ENCODE measurements around the gene SHC1.
A peak's percentile ranks its signal among the peaks of the same experiment; 100 is the strongest.

The SHC1 gene

DNA sequence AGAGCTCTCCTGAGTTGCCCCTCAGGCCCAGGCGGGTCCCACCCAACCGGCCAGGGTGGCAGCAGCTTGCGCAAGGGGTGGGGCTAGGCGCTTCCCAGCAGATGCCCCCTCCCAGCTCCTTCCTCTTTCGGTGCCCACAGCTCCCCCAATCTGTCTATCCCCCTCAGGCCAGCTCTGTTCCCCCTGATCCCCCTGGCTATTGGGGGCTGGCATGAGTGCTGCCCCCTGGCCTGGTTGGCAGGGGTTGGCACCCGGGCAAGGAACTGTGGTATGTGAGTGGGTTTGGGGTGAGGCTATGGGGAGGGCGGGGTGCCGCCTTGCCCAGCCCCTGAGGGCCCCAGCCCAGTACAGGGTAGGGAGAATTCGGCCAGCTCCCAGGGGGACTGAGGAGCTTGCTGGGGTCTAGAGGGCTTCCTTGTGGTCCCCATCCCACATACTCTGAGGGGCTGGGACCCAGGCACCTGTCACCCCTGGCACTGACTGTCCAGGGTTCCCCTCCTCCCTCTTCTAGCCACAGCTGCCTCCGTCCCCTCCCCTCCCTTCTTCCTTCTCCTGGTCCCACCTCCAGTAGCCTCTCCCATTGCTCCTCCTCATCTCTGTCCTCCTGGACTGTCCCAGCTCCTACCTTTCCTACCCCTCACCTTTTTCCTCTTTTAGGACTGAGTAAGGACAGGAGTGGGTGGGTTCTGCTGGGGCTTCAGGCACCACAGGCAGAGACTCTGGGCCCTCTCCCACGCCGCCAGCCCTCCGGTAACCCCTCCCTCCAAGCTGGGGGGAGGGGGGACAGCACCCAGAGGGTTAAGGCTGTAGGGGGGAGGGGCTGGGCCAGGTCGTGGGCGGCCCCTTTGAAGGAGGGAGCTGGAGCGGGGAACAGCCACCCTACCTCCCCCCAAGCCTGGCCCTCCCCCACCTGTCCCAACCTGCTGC is 37.7 kb upstream of the SHC1 start:
- DNase-seq (ENCODE audit: low spot score) = no peak

DNA sequence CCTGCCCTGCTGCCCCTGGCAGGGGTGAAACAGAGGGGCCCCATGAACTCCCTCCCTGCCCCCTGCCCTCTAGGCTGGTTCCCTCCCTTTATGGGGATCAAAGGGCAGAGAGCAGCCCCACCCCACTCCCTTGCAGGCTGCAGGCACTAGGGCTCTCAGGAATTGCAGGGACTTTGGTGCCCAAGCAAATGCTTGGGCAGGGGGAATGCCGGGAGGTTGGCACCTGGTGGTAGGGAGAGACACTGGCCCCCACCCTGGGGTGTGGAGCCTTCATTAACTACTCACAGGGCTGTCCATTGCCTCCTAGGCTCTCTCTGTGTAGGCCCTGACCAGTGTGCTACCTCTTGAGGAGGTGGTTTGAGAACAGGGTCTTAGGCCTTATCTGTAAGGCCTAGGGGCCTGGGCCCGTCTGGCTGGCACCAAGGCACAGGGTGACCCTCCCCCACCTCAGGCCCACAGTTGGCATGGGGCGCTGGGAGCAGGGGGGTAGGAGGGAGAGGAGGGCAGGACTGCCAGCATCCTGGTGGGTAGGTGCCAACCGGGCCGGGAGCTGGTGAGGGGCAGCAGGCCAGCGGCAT is 36.8 kb upstream of the SHC1 start:
- DNase-seq (ENCODE audit: low spot score) = no peak

DNA sequence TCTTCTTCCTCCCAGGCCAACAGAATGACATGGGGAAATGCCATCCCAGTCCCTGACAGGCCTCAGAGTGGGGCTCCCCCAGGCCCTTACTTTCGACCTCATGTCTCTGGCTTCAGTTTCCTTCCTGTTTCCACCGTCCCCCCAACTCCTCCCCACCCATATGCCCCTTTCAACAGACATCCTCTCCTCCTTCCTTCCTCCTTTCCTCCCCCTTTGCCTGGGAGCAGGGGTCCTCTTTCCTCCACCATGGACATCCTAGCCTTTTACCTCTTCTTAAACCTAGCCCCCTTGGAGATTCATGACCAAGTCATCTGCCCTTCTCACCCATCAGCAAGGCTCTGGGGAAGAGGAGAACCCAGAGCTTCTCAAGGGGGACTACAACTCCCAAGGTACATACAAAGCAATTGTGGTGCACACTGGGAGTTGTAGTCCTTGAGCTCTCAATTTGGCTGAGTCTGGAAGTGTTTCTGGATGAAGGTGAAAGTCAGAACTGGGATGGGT is 36.1 kb upstream of the SHC1 start:
- DNase-seq (ENCODE audit: low spot score) = no peak

DNA sequence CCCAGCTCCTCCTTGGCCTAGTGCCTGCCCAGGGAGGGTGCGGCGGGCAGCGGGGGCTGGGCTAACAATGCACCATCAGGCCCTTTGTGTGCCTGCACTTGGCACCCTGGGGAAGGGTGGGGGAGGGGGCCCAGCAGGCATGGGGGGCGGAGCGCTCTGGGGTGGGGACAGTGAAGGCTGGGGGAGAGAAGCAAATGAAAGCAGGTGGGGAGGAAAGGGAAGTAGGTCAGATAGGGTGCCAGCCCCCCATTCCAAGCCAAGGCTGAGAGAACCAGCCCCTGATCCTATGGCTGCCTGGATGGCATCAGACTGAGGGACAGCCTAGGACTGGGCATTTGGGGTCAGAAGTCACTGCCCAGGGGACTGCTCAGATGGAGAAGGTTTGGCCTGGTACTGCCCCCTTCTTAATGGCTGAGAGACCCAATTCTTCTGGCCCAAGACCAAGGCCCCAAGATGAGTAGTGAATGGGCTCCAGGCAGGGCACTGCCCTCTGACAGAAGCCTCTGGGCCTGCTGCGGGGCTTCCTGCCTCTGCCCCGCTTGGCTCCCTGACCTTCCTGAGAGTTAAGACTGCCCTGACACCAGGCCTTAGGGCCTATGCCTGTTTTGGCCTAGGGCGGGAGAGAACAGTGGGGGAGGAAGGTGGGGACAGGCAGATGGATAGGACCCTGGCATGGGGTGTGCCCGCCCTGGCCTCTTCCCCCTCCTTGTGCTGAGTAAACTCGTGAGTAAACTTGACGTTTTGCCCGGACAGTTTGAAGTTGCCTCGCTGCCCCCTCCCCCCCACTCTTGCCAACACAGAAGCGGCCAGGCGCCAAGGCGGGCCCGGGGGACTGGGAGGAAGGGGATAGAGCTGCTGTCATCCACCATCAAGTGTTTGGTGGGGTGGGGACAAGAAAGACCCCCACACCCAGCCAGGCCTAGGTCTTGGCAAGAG is 34.8 kb upstream of the SHC1 start:
- DNase-seq (ENCODE audit: low spot score) = no peak

DNA sequence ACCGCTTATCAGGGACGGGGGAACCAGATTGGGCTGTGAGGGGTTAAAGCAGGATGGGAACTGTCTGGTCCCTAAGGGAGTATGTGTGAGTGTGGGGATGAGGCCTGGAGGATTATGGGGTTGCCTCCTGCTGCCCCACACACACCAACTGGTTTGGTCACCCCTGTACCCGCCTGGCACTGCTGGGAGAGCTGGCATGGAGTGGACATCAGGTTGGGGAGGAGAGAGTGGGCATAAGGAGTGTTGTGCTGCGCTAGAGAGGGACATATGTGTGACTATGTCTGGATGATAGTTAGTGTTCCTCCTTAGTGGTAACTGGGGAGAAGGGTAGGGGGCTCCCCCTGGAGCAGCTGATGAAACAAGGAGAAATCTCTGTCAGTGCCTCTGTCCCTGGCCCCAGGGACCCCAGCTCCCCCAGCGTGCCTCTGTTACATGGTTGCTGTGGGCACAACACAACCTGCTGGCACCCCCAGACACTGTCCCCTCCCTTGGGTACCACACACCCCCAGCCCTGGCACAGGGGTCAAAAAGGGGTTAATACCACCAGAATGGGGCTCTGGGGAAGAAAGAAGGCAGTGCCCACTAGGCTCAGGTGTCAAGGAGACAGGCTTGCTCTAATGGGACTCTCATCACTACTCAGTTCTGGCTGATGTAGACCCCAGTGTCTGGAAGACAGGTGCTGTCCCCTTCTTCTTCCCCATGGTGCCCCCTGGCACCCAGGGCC is 34.0 kb upstream of the SHC1 start:
- no peak for DNase-seq (ENCODE audit: low spot score)

DNA sequence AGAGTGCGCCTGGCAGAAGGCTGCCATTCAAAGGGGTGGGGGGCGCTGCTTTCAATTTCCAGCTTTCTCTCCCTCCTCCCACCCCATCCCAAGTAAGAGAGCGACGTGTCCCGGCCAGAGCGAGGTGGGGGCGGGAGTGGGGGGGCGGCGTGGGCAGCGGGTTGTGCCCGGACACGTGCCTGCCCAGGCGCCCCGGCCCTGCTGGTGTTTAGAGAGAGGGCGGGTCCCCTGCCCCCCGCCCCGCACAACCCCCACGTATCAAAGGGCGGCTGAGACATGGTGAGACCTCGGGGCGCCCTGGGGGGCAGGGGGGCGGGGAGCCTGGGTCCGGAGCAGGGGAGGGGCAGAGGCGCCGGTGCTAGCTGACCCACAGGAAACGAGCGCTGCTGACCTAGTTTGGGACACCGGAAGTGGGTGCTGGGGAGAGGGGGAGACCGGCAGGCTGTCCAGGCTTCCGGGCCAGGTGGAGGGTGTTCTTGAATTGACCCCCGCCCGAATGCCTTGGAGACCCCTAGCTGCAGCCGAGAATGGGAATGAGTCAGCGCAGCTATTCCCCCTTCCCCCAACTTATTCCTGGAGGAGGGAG is 33.3 kb upstream of the SHC1 start:
- no peak for DNase-seq (ENCODE audit: low spot score)

DNA sequence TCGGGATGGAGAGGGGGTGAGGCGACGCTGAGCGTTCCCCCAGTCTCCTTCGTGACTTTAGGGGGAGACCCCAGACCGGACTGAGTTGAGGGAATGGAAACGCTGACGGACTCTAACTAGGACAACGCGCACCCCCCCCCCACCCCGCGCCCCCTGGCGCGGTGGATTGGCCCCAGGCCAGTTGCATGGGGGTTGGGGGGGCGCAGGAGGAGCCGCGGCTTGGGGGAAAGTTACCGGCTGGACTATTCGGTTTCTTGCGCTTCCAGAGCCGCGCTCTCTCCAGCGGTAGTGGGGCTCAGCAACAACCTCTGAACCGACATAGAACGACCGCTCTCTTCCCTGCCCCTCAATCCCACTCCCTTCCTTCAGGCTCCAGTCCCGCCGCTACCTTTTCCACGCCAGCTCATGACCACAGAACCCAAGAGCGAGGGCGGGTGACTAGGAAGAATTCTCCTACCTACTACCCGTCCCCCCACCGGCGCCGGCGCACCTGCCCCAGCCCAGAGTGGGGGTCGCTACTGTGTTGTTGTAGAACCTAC is 32.7 kb upstream of the SHC1 start:
- DNase-seq (ENCODE audit: low spot score) = peak; percentile 56

DNA sequence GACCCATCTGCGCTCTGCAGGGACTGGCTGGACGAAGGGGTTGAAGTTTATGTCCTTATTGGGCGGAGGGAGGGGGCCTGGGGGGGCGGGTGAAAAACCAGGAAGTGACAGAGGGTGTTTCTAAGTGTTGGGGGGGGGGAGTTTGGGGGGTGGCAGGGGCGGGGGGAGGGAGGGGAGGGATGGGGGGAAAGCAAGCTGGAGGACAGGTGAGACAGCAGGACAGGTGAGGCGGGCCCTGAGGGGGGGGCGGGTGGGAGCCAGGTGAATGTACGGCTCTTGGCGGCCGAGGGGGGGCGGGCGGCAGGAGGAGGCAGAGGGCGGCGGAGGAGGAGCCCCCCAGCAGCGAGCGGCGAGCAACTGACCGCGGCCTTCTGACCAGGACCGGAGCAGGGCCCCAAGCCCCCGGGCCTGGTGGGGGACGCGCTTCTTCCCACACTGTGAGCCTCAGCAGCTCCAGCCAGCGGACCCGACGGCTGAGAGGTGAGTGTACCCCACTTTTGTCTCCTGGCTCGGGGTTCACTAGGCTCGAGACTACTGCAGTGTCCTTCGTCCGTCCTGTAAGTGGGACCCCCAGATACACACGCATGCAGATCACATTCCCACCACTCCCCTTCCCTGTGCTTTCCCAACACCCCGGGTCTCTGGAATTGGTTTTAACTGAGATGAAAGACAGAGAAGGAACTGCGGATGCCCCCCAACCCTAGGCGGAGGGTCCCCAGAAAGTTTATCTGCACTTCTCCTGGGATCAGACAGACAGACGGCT is 32.1 kb upstream of the SHC1 start, which contains the start of gene ZBTB7B:
ZBTB7B (plus strand) TSS at position 339 of the 763 bp plus-strand sequence. CDS start 11,859 bp downstream, outside the sequence.
- DNase-seq (ENCODE audit: low spot score) = no peak

DNA sequence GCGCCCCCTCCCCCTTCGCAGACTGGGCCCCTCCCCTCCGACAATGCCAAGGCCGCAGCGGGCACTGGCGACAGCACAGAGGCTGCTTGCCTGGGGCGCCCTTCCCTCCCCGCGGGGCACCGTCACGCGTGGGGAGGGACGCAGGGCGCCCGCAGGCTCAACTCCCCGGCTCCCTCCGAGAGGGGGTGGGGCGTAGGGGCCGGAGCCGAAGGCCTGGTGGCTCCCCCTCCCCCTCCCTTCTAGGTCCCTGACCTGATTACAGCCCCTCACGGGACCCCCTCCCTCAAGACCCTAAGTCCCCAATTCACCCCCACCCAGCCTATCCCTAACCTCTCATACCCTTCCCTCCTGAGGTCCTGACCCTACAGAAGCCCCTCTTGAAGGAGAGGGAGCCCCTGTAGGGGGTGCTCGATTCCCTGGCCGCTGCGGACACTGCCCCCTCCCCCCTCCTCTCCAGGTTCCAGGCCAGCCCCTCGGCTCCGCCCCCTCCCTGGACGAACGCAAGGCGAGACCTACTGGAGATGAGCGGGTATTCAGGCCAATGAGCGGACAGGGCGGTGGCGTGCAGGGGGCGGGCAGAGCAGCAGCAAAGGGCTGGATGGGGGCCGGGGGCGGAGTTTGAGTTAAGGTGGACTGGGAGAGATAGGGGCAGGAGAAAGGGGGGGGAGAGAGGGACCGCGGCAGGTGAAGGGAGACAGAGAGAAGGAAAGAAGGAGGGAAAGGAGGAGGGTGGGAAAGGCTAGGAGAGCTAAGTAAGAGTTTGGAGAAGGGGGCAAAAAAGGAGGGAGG is 31.3 kb upstream of the SHC1 start:
- peak; percentile 99 for DNase-seq (ENCODE audit: low spot score)

DNA sequence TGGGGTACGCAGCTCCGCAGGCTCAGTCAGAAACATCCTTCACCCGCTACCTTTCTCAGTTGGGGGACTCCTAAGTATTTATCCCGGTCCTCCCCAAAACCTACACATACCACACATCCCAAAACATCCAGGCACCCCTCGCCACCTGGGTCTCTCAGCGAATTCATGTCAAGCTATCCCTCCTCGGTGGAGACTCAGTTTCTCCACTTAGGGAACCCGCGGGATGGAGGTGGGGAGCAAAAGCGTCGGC is 30.8 kb upstream of the SHC1 start:
- DNase-seq (ENCODE audit: low spot score) = no peak

DNA sequence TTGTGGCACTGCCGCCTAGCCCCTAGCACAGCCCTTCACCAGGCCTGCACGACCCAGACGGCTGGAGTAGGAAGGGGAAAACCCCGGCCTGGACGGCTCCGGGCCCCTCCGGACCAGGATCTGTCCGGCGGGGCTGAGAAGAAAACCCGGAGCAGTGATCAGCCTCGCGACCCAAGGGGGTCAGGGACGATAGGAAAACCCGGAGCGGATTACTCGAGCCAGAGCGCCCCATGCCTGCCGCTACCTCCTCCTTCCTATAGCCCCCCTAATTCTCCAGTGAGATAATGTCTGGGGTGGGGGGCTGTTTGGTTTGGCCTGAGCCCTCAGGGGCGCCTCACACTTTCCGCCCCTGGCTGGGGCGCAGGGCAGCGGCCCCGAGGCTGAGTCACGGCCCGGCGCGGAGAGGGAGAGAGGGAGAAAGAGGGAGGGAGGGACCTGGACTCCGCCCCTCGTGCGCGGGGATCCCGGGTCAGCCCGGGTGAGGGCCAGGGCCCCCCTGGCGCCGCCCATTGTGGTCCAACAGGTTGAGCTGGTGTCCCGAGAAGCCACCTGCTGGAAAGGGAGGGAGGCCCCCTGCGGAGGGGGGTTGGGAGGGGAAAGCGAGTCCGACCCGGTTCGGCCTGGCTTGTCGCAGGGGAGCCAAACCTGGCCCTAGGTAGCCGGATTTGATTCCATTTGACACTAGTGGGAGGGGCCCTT is 30.3 kb upstream of the SHC1 start:
- DNase-seq (ENCODE audit: low spot score) = peak; percentile 91

DNA sequence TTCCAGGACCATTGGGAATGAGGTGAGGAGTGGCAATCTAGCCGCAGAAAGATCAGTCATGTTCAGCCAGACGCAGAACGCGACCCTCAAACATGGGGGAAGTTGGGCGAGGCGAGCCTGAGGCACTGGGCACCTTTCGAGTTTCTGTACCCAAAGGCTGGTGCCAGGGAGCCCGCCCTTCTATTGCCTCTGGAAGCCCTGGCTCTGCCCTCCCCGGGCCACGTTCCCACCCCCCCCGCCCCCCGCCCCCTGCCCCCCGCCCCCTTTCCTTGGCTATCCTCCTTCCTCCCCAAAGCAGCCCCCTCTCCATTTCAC is 29.8 kb upstream of the SHC1 start:
- DNase-seq (ENCODE audit: low spot score) = no peak

DNA sequence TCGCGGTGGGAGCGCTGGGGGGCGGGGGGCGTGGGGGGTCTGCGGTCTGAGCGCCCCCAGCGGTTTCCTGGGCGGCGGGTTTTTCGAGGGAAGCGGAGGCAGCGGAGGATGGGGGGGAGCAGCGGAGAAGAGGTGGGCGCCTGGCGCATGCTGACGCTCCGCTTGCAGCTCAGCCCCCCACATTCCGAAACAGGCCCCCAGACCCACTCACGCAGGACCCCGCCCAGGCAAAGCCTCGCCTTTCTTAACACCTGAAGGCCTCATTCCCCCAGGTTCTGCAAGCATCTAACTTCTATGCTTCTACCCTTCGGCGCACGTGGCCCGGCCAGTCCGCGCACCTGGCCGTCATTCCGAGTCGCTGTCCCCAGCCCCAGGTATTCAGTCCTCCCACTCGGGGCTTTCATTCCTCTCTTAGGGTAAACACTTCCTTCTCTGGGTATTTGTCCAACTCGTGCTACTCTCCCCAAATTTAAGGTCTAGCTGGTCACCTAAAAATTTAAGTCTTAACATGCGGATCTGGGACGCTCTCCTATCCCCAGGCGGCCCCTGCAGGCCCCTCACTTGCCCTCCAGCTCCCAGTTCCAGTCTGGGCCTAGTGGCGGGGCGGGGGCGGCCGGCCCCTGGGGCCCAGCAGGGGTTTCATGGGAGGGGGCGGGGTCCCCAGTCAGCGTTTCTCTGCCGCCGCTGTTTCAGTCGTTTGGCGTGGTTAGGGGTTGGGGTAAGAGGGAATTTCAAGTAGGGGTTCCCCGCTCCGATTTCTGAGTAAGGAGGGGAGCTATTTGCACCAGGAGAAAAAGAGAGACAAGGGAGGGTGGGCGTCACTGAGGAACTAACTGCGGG is 29.2 kb upstream of the SHC1 start:
- DNase-seq (ENCODE audit: low spot score) = no peak

DNA sequence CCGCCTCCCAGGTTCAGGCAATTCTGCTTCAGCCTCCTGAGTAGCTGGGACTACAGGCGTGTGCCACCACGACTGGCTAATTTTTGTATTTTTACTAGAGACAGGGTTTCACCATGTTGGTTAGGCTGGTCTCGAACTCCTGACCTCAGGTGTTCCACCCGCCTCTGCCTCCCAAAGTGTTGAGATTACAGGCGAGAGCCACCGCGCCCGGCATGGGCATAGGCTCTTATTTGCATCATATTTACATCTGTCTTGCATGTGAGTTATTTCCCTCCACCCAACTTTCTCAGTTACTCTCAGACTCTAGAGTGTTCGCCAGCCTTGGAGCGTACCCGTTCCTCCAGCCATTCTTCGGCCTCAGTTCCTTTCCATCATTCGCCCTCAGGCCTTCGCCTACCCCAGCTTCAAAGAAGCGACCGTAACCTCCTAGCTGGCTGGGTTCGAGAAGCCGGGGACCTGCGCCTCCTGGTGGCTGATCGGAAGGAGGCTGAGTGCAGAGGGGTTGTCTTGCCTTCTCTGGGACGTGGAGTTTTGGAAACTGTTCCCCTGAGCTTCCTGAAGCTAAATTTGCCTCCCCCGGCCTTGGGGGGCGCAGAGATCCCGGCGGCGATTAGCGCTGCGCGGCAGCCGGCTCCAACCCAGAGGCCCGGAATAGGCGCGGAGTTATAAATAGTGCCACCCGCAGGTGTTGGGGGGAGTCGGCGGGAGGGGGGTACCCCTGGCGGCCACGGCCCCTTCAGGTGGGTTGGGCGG is 28.4 kb upstream of the SHC1 start:
- peak; percentile 85 for DNase-seq (ENCODE audit: low spot score)

DNA sequence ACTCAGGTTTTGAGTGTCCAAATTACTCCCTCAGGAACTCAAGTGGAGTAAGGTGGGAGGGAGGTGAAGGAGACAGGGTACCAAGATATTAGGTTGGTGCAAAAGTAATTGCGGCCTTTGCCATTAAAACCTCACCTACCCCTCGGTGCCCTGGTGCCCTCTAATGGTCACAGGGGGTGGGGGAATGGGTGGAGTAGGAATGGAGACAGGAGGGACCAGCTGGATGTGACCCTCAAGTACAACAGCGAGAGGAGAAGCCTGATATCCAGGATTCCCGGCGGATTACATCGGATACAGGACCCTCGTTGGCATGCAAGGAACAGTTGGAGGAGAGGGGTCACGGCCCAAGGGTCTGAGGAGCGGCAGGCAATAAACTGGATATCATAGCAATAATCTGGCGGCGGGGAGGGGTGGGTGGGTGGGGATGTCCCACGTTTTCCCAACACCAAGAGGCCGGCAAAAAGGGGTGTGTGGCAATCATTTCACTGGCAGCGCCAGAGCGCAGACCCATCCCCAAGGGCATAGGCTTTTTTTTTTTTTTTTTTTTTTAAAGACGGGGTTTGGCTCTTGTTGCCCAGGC is 27.7 kb upstream of the SHC1 start:
- DNase-seq (ENCODE audit: low spot score) = no peak

DNA sequence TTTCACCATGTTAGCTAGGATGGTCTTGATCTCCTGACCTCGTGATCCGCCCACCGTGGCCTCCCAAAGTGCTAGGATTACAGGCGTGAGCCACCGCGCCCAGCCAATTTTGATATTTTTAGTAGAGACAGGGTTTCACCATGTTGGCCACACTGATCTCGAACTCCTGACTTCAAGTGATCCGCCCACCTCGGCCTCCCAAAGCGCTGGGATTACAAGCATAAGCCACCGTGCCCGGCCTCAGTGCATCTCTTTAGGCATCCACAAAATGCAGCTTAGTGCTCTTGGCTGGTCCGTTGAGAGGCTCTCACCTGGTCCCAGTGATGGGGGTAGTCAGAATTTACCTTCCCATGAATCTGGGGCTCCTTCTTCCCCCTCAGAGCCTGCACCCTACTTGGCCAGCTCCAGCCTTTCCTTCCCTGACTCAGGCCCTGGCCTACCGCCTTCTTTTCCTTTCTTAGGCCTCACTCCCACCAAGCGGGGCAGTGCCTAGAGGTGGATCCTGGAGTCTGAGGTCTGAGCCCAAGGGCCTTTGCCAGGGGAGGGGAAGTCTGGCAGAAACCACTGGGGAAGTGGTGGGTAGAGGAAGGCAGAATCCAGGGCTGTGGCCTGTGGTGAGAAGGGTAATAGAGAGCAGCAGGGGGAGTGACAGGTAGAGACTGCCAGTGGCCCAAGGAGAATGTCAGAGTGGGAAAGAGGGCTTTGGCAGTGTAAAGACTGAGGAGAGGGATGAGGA is 26.6 kb upstream of the SHC1 start:
- no peak for DNase-seq (ENCODE audit: low spot score)
